GM19468 (cell line): ENCODE measurements around the gene AP1M1.

Source experiments
- ATAC-seq: cut with Tn5 transposase; IDR thresholded peaks from one replicate; pipeline ENCODE4 v1.9.1; 2021; ENCODE audit warnings: mild to moderate bottlenecking, moderate library complexity, moderate number of reproducible peaks; ENCODE audit not compliant: unreplicated experiment; ENCODE audit errors: extremely low read depth

Gene AP1M1

GRCh38 chr19:16285769-16286498 is 88.2 kb downstream of the AP1M1 start:
- no peak for ATAC-seq

DNA sequence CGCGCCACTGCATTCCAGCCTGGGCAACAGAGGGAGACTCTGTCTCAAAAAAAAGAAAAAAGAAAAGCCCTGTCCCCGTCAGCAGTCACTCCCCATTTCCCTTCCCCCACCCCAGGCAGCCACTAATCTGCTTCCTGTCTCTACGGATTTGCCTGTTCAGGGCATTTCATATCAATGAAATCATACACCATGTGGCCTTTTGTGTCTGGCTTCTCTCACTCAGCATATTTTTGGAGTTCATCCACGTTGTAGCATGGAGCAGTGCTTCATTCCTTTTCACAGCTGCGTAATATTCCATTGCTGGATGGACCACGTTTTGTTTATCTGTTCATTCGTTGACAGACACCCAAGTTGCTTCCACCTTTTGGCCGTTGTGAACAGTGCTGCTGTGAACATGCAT is 90.8 kb downstream of the AP1M1 start:
- ATAC-seq: no peak

DNA sequence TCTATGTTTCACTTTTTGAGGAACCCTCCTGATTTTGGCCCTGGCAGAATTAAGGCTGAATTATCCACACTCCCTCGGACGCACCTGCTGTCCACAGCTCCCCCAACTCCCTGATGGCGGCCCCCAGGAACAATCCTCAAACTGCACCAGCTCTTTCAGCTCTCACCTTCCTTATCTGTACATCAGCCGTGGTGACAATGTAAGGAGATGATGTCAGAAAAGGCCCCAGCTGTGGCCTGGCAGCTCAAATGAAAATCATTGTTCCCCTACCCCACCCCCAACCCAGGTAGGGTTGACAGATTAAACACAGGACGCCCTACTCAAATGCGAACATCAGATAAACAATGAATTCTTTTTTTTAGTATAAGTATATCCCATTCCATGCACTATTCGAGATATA is 91.9 kb downstream of the AP1M1 start:
- no peak for ATAC-seq

DNA sequence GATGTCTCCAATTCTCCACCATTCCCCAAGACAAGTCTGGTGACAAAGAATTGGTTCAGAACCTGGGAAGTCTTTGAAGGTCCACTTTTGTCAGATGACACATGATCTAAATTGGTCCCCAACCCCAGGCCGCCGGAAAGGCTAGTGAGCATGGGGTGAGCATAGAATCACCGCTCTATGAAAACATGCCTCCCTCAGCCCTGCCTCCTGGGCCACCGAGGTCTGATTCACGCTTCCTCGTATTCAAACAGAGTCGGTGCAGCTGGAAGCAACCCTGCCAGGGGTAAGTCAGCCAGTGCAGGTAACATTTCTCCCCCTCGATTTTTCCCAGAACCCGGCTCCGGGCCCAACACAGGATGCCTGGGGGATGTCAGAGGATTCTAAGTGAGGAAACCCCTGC is 93.0 kb downstream of the AP1M1 start:
- no peak for ATAC-seq

DNA sequence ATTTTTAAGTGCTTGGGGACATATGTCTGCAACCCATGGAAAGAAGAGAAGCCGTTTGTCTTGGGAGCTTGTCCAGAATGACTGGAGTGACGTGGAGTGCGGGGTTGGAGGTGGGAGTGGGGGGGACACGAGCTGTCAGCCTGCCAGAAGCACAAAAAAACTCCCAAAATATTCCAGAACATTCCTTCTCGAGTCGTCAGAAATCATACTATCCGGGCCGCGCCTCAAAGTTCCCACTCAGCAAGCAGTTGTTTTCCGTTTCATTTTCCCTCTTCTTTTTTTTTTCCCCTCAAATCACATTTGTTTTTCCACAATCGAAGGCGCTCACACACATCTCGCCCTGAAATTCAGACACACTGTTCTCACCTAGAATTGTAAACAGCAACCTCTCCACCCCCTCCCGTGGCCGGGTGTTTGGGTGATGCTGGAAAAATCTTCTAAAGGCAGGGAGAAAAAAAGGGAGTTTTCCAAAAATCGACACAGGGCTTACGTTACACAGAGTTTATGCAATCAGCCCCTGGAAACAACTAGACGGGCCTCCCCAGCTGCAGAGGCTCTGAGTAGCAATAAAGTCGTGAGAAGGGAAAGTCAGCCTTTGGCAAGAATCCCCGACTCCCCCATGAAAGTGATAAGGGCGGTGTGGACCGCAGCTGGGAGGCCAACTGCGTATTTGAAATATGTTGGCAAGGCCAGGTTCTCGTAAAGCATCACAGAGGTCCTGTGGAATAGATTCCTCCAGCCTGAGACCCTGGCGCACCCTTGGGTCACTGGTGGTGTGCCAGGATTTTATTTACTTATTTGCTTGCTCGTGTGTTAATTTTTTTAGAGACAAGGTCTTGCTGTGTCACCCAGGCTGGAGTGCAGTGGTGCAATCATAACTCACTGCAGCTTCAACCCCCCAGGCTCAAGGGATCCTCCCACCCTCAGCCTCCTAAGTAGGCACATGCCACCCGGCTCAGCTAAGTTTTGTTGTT is 95.7 kb downstream of the AP1M1 start:
- no peak for ATAC-seq

- ATAC-seq: no peak
Measured at GRCh38 chr19:16295057-16295456, 97.3 kb downstream of the AP1M1 start.
